ENCODE measurements around the gene SH3BGRL3.

DNA sequence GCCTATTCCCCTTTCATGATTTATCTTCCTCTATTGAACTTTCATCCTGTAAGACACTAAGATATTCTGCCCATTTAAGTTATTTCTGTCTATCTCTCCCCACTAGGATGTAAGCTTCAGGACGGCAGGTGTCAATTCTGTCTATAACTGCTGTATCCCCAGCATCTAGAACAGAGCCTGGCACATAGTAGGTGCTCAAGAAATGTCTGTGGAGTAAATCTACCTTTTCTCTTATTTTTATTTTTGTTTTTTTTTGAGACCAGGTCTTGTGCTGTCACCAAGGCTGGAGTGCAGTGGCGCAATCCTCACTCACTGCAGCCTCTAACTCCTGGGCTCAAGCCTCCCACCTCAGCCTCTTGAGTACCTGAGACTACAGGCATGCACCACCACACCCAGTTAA lies 43.5 kb downstream of the SH3BGRL3 start:
- TF ChIP-seq, protein P1, sequence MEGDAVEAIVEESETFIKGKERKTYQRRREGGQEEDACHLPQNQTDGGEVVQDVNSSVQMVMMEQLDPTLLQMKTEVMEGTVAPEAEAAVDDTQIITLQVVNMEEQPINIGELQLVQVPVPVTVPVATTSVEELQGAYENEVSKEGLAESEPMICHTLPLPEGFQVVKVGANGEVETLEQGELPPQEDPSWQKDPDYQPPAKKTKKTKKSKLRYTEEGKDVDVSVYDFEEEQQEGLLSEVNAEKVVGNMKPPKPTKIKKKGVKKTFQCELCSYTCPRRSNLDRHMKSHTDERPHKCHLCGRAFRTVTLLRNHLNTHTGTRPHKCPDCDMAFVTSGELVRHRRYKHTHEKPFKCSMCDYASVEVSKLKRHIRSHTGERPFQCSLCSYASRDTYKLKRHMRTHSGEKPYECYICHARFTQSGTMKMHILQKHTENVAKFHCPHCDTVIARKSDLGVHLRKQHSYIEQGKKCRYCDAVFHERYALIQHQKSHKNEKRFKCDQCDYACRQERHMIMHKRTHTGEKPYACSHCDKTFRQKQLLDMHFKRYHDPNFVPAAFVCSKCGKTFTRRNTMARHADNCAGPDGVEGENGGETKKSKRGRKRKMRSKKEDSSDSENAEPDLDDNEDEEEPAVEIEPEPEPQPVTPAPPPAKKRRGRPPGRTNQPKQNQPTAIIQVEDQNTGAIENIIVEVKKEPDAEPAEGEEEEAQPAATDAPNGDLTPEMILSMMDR (IDR thresholded peaks at IDR 0.05), result no peak
- TF ChIP-seq POLR2AphosphoS5 (IDR thresholded peaks at IDR 0.05; ENCODE audit: low read depth, low read length) (no peak), TCF7L2 (IDR thresholded peaks at IDR 0.05; ENCODE audit: low read depth, low read length) (no peak)
